Omental fat pad (tissue), 4 donors: Measurements from ENCODE around the gene TMEM69. TPM values are rescaled to one million over a fixed set of nuclear protein-coding genes. Genes with fewer than 3 reads are reported as not detected.
"Not testable (repeated sequence)": the region's sequence is repeated elsewhere in the genome, so short reads cannot be mapped to it uniquely, and the experiment has no call there.

Experiments used
- ATAC-seq: fragments of 150-250 bp; one replicate; pipeline ENCODE4 v1.9.1; 2016; ENCODE audit warnings: mild to moderate bottlenecking, moderate library complexity; ENCODE audit not compliant: low FRiP score
- DNase-seq: peaks from one replicate; pipeline ENCODE4 v3.0.0-alpha.2; 2019; ENCODE audit warnings: low spot score
- total RNA-seq, 4 donors: library from RNA; depleted of rRNA; stranded (reverse); fragments of >200 nt; gene quantifications; one replicate each; pipeline ENCODE4 v1.1.0, GENCODE V29; 2016
- TF ChIP-seq, protein P1 (sequence below), 3 donors: fragments of 450-650 bp; IDR thresholded peaks; one replicate each; pipeline ENCODE4 v1.5.1; 2016 to 2017; ENCODE audit warnings: antibody characterized with exemption in 3 of 3, mild to moderate bottlenecking in 3 of 3, moderate library complexity in 2 of 3

Gene TMEM69
- total RNA-seq, 4 donors from 2014 or later, result 14.3 to 22.3 (median 21.2) TPM

DNA sequence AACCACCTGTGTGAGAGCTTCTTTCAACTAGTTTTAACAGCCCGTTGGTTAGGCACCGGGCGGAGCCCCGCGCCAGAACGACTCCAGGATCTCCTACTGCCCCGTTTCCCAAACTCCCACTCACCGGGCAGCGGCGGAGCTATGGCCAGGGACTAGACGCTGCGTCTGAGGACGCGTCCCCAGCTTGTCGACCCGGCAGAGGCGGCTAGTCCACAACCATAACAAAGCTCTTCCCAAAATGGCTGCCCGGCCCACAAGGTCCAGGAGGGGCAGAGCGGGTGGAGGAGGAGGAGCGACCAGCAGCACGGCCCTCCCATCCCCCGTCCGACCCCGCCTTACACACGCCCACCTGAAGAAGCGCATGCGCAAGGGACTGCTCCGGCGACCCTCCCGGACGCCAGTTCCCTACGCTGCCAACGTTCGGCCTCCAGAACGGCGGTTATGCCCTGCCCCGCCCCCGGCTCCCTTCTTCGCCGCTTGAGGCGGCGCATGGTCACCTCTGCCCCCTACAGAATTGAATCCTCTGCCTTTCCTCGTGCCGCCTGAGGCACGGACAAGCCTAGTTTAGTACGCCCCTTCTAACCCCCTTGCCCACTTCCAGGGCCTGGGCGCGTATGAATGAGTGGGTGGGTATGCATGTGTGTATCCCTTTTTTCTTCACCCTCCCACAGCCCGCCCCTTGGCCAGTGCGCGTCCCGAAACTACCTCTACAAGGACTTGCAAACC is 1.5 kb upstream of the TMEM69 start, which contains the start of gene GPBP1L1:
GPBP1L1 (minus strand) TSS at position 246 of the 726 bp plus-strand sequence. CDS start 27,446 bp downstream, outside the sequence.
- peak; percentile 94 for ATAC-seq
- peak; percentile 82 for DNase-seq
- TF ChIP-seq, protein P1, sequence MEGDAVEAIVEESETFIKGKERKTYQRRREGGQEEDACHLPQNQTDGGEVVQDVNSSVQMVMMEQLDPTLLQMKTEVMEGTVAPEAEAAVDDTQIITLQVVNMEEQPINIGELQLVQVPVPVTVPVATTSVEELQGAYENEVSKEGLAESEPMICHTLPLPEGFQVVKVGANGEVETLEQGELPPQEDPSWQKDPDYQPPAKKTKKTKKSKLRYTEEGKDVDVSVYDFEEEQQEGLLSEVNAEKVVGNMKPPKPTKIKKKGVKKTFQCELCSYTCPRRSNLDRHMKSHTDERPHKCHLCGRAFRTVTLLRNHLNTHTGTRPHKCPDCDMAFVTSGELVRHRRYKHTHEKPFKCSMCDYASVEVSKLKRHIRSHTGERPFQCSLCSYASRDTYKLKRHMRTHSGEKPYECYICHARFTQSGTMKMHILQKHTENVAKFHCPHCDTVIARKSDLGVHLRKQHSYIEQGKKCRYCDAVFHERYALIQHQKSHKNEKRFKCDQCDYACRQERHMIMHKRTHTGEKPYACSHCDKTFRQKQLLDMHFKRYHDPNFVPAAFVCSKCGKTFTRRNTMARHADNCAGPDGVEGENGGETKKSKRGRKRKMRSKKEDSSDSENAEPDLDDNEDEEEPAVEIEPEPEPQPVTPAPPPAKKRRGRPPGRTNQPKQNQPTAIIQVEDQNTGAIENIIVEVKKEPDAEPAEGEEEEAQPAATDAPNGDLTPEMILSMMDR (IDR thresholded peaks at IDR 0.05), result no peak

DNA sequence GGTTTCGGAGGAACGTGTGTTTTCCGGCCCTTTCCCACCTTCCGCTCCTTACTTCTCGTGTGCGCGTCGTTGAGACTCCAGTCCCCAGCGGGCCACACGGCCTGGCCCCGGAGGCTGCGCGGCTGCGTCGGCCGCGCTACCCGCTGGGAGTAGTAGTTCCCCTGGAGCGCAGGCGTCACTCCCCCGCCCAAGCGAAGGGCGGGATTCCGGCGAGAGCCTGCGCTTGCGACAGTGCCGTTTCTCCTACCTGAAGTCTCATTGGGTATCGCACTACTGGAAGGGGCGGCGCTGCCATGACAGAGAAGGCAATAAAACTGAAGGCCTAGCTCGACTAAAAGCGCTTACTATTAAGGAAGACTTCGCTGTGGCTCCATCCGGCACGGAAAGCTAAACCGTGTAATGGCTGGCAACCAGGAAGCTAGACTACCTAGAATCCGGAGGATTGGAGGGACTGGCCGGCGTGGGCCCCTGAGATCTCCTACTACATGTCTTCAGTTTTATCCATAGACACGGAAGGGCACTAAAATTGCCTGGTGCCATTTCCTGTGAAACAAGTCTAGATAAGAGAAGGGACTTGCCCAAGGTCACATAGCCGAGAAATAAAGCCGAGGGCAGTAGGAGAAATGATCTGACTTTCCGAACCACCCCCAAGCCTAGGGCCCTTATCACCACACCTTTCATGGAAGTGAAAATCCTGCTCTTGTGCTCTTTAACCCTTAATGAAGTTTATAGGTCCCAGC is 797 bp upstream of the TMEM69 start:
- ATAC-seq (peak; percentile 98), DNase-seq (peak; percentile 79)
- TF ChIP-seq, protein P1 (IDR thresholded peaks at IDR 0.05), result no peak

DNA sequence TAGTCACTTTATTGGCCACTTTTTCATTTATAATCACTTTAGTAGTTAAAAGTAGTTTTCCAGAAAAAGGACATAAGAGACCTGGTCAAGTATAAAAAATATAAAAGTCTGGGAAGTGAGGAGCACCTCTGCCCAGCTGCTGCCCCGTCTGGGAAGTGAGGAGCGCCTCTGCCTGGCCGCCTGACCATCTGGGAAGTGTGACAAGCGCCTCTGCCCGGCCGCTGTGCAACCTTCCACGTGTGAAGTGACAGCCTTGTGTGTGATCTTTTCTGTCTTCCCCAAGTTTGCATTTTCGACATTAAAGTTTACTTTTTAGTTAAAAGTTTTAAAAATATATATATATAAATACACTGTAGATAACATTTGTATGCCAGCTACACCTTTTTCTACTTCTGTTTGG is 5.8 kb downstream of the TMEM69 start:
- not testable (repeated sequence) for ATAC-seq, DNase-seq

DNA sequence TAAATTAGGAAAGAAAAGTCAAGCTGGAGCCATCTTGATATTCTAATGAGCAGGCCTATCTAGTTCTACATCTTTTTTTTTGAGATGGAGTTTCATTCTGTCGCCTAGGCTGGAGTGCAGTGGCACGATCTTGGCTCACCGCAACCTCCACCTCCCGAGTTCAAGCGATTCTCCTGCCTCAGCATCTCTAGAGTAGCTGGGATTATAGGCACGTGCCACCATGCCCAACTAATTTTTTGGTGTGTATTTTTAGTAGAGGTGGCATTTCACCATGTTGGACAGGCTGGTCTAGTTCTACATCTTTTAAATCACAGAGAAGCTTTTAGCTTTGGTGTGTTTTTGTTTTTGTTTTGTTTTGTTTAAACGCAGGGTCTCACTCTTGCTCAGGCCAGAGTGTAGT is 6.8 kb downstream of the TMEM69 start:
- TF ChIP-seq, protein P1 (IDR thresholded peaks at IDR 0.05), result no peak
- no peak for DNase-seq
- no peak for ATAC-seq

DNA sequence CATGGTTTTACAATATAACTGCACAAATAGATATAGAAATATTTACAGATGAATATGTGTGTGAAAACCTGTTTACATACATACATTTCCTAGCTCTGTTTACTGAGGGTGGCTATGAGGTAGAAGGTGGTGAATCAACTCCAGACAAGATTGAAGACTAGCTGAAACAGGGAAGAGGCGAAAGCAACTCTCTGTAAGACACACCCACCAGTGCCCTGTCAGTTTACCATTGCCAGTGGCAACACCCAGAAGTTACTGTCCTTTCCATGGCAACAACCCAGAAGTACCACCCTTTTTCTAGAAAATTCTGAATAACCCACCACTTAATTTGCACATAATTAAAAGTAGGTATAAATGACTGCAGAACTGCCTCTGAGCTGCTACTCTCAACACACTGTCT is 16.7 kb downstream of the TMEM69 start:
- no peak for DNase-seq
- TF ChIP-seq, protein P1 (IDR thresholded peaks at IDR 0.05), result no peak

DNA sequence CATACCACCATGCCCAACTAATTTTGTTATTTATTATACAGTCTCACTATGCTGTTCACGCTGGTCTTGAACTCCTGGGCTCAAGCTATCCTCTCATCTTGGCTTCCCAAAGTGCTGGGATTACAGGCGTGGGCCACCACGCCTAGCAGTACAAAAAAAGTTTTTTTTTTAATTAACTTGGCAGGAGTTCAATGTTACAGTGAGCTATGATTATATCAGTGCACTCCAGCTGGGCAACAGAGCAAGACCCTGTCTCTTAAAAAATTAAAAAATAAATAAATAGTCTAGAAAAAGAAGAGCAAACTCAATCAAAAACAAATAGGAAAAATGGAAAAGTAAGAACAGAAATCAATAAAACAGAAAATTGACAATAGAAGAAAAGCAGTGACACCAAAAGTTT is 25.7 kb downstream of the TMEM69 start:
- no peak for DNase-seq
- no peak for ATAC-seq
- TF ChIP-seq, protein P1 (IDR thresholded peaks at IDR 0.05), result no peak

More for the DNA sequence above, 16.7 kb downstream of the TMEM69 start:
- no peak for ATAC-seq

DNA sequence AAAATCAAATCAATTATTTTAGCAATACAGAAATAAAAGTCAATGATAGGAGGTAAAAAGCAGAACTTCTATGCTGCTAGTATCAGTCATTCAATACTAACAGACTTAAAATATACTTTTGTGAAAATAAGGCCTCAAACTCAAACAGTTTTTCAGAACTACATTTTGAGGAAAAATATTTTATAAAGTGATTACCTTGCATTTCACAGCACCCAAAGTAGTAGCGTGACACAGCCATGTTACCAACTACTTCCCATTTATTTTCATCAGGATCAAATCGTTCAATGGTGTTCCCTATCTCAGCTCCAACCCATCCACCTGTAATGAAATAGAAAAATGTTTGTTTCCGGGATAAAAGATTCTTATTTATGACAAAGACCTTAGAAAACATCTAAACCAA is 28.7 kb downstream of the TMEM69 start:
- no peak for DNase-seq
- TF ChIP-seq, protein P1 (IDR thresholded peaks at IDR 0.05), result no peak
- ATAC-seq, result no peak

DNA sequence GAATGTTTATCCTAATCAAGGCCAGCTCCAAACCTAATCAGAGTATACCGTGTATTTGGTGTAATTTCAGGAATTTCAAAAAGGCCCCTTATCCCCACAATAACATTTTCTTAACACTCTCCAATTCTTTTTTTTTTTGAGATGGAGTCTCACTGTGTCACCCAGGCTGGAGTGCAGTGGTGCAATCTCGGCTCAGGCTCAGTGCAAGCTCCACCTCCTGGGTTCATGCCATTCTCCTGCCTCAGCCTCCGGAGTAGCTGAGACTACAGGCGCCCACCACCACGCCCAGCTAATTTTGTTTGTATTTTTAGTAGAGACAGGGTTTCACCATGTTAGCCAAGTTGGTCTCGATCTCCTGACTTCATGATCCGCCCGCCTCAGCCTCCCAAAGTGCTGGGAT is 29.4 kb downstream of the TMEM69 start:
- DNase-seq, ATAC-seq: not testable (repeated sequence)
